OCI-LY7 (cell line): ENCODE data around the gene RPL3.

Experiments used
- EZH2phosphoT487 ChIP-seq: fragments of 200-600 bp; sonication (generic); IDR thresholded peaks from 2 replicates; pipeline ENCODE4 v1.6.1; 2018; ENCODE audit warnings: low read depth, borderline replicate concordance, mild to moderate bottlenecking, mixed run types, antibody characterized with exemption, low read length, moderate library complexity, mixed read lengths
- TF ChIP-seq, protein P1 (sequence below): fragments of 200-600 bp; sonication (generic); conservative IDR thresholded peaks from 2 replicates; pipeline ENCODE4 v1.5.1; 2014; ENCODE audit warnings: mild to moderate bottlenecking, antibody characterized with exemption, low read length, moderate library complexity, mixed read lengths

DNA sequence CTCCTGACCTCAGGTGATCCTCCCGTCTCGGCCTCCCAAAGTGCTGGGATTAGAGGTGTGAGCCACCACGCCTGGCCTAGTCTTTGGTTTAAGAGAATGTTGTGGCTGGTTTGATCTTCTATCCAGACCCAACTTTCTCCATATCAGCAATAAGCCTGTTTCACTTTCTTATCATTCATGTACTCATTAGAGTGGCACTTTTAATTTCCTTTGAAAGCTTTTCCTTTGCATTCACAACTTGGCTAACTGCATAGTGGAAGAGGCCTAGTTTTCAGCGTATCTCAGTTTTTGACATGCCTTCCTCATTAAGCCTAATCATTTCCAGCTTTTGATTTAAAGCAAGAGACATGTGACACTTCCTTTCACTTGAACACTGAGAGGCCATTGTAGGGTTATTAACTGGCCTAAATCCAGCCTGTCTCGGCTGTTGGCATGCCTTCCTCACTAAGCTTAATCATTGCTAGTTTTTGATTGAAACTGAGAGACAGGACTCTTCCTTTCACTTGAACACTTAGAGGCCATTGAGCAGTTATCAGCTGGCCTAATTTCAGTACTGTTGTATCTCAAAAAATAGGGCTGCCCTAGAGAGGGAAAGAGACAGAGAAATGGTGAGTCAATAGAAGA is 13.1 kb upstream of the RPL3 start:
- TF ChIP-seq, protein P1, sequence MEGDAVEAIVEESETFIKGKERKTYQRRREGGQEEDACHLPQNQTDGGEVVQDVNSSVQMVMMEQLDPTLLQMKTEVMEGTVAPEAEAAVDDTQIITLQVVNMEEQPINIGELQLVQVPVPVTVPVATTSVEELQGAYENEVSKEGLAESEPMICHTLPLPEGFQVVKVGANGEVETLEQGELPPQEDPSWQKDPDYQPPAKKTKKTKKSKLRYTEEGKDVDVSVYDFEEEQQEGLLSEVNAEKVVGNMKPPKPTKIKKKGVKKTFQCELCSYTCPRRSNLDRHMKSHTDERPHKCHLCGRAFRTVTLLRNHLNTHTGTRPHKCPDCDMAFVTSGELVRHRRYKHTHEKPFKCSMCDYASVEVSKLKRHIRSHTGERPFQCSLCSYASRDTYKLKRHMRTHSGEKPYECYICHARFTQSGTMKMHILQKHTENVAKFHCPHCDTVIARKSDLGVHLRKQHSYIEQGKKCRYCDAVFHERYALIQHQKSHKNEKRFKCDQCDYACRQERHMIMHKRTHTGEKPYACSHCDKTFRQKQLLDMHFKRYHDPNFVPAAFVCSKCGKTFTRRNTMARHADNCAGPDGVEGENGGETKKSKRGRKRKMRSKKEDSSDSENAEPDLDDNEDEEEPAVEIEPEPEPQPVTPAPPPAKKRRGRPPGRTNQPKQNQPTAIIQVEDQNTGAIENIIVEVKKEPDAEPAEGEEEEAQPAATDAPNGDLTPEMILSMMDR: no peak
- no peak for TF ChIP-seq EZH2phosphoT487
